SKM-1 treated with dmso at 0.1 percent for 144 hours (cell line): ENCODE results near the gene SORBS1.

Experiments
- DNase-seq: peaks from one replicate; lab custom pipeline; 2025; ENCODE audit not compliant: unreplicated experiment; lab: John Stamatoyannopoulos, UW

The SORBS1 gene

DNA sequence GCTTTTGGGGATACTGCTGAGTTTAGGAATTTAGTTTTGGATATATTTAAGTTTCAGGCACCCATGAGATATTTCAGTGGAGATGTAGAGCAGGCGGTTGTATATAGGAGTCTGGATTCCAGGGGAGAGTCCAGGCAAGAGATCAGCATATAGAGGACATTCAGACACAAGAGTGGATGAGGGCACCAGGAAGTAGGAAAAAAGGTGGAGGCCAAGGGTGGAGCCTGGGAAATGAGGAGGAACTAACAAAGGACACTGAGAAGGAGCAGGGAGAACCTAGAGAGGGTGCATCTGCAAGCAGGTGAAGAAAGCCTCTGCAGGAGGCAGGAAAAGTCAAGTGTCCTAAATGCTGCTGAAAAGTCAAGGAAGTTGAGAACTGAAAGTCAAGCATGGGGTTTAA, 257.2 kb downstream of the SORBS1 start:
- no peak for DNase-seq

DNA sequence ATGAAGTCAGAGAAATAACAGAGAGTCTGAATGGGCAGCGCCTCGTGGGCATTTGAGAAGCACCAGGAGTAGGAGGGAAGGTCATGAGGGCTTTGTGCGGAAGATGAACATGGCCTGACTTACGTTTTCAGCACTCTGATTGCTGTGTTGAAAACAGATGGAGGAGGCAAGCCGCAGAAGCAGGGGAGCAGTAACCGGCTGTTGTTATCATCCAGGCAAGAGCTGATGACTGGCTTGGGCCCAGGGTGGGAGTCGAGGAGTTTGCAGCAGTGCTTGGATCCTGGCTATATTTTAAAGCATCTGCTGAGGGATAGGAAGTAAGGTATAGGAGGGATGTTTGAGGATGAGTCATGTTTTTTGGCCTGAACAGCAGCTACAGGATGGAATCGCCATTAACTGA, 257.6 kb downstream of the SORBS1 start:
- no peak for DNase-seq

DNA sequence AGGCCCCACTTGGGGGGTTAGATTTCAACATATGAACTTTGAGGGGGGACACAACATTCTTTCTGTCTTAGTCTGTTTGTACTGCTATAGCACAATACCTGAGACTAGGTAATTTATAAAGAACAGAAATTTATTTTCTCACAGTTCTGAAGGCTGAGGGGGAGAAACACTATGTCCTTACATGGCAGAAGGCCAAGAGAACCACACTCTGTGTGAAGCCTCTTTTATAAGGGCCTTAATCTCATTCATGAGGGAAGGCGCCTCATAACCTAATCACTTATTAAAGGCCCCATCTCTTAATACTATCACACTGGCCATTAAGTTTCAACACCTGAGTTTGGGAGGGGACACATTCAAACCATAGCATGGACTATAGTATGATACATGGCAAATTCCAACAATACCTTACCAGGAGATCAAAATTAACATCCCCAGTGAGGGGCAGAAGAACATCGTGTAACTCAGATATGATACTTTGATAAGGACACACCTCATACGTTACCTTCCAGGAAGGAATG, 261.1 kb downstream of the SORBS1 start:
- no peak for DNase-seq

- peak; percentile 15 for DNase-seq
These were observed 263.8 kb downstream of the SORBS1 start for GRCh38 chr10:95297402-95297801.

- DNase-seq, result no peak
These were observed 264.4 kb downstream of the SORBS1 start for GRCh38 chr10:95296764-95297163.

GRCh38 chr10:95295031-95295755, 266.0 kb downstream of the SORBS1 start:
- DNase-seq, result no peak

- no peak for DNase-seq
These were observed 267.5 kb downstream of the SORBS1 start for GRCh38 chr10:95293631-95294030.

DNA sequence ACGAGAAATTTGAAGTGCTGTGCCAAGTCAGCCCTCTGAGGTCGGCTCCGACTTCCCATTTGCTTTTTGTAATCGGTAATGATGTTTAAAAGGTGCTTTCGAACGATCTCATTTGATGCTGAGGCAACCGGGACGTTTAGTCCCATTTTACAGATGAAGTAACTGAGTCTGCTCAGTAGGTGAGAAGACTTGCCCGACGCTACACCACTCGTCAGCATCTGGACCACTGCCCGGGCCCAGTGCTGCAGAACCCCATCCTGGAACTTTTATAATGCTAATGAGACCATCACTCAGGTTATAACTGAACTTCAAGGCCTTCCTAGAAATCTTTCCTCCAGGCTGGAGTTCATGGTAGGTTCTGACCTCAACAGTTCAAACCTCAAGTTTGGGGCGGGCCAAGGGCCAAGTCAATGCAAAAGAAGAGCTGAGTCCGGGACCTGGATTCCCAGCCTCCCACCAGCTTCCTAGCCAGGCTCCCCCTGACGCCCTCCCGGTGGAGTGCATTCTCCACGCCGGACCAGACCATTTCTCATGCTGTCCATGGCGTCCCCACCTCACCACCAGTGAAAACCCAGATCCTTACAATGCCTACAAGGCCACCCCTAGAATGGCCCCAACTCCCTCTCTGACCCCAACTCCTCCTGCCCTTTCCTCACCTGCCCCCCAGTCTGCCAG, 269.7 kb downstream of the SORBS1 start:
- no peak for DNase-seq

GRCh38 chr10:95290461-95291364, 270.5 kb downstream of the SORBS1 start, which contains the start of gene PDLIM1:
Gene PDLIM1, minus strand, starts transcription at chr10:95291003. Its CDS starts 88 bp downstream, at chr10:95290915.
- peak; percentile 69 for DNase-seq

- DNase-seq, result no peak
These were observed 271.2 kb downstream of the SORBS1 start for GRCh38 chr10:95289921-95290421.

- peak; percentile 31 for DNase-seq
These were observed 271.9 kb downstream of the SORBS1 start for GRCh38 chr10:95289003-95289920.

- no peak for DNase-seq
These were observed 272.9 kb downstream of the SORBS1 start for GRCh38 chr10:95288303-95288702.

DNA sequence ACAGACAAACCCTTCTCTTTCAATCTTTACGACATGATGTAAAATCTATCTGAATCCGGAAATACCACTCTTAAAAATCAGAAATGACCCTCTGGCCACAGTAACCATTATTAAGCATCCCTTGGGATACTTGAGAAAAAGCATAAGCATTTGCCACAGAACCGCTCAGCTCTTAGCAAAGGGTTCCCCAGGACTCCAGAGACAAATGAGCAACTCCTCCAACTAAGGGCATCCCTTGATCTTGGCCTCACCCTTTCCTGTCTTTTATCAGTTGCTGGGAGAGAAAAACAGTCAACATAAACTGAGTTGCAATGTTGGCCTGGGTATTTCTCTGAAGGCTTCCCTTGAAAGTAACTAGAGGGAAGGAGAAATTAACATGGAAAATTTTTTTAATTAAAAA, 273.9 kb downstream of the SORBS1 start:
- no peak for DNase-seq

- DNase-seq, result no peak
These were observed 274.5 kb downstream of the SORBS1 start for GRCh38 chr10:95286707-95287106.

DNA sequence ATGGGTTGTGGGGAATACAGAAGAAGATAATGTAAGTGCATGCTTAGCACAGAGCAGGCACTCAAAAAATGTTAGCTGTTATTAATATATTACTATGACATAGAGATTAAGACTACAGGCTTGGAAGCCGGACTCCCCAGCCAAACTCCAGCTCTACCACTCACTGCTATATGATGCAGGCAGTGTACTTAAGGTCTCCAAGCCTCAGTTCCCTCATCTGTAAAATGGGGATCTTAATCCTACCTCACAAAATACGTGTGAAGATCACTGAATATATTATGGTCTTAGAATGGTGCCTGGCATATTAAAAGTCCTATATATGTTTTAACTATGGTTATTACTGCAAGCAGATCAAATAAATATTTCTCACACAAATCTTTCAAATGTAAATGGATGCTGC, 275.6 kb downstream of the SORBS1 start:
- DNase-seq, result no peak

- DNase-seq, result no peak
These were observed 276.4 kb downstream of the SORBS1 start for GRCh38 chr10:95284807-95285206.

DNA sequence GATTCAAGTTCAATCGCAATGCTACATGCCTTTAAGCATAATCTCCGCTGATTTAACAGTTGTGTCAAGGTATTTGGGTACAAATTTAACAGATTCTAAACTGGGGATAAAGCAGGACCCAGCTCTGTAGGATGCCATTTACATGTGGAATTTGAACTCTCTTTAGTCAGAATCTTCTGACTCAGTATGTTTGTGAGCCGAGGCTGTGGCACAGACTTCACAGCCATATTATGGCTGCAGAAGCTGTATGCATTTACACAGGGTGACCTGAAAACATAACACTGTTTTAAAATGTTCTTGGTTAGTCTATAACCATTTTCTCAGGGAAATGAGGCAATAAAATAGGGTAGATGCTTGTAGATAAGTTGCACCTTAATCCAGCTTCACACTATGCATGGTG, 279.1 kb downstream of the SORBS1 start:
- no peak for DNase-seq

DNA sequence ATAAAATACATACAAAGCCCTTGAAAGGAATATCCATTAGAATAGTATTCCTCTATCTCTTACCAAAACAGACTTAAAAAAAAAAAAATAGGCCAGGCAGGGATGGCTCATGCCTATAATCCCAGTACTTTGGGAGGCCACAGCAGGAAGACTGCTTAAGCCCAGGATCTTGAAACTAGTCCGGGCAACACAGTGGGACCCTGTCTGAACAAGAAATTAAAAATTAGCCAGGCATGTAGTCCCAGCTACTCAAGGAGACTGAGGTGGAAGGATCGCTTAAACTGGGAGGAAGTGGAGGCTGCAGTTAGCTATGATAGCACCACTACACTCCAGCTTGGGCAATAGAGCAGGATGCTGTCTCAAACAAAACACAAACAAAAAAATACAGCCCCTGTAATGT, 280.0 kb downstream of the SORBS1 start:
- DNase-seq, result no peak

DNA sequence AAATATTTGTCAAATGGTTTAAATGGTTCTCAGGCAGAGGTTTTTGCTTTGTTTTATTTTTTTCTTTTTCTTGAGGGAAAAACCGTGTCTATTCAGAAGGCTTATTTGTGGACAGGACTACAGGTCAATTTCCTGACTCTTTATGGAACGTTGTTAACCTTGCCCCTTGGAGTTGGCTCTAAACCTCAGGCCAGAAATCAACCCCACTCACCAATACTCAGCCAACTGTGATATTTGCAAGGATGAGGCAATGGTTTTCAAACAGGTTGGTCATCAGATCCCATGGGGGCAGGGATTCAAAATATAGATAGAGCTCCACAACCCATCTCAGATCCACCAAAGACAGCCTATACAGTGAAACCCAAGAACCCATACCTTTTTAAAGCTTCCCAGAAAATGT, 280.5 kb downstream of the SORBS1 start:
- no peak for DNase-seq
